NCI-H1417 (cell line): ENCODE results near the gene UTRN.

Experiments
- DNase-seq, 3 experiments: peaks; one replicate each; lab custom pipeline; 2025; lab: John Stamatoyannopoulos, UW

The UTRN gene

GRCh38 chr6:144314003-144314485, 28.9 kb downstream of the UTRN start:
- peak in 1 of 3 experiments; percentile 72 for DNase-seq

GRCh38 chr6:144314562-144314961, 29.4 kb downstream of the UTRN start:
- no peak for DNase-seq

- no peak for DNase-seq
Observed at GRCh38 chr6:144315226-144315980, 30.3 kb downstream of the UTRN start.

- no peak for DNase-seq
Observed at GRCh38 chr6:144315981-144316861, 31.1 kb downstream of the UTRN start.

GRCh38 chr6:144316862-144317195, 31.7 kb downstream of the UTRN start:
- no peak for DNase-seq

- DNase-seq: no peak
Observed at GRCh38 chr6:144317736-144318135, 32.6 kb downstream of the UTRN start.

- no peak for DNase-seq
Observed at GRCh38 chr6:144319211-144319610, 34.1 kb downstream of the UTRN start.

GRCh38 chr6:144320741-144321140, 35.6 kb downstream of the UTRN start:
- DNase-seq: peak; percentile 18 to 72 (median 45)

GRCh38 chr6:144321839-144322591, 36.9 kb downstream of the UTRN start:
- DNase-seq: peak in 1 of 3 experiments; percentile 49

- no peak for DNase-seq
Observed at GRCh38 chr6:144325232-144325631, 40.1 kb downstream of the UTRN start.

GRCh38 chr6:144326393-144326792, 41.3 kb downstream of the UTRN start:
- no peak for DNase-seq

- no peak for DNase-seq
Observed at GRCh38 chr6:144327081-144327480, 41.9 kb downstream of the UTRN start.

GRCh38 chr6:144330017-144330987, 45.2 kb downstream of the UTRN start:
- DNase-seq: peak in 2 of 3 experiments; percentile 50 to 73

GRCh38 chr6:144331491-144331969, 46.4 kb downstream of the UTRN start:
- DNase-seq: peak in 2 of 3 experiments; percentile 59 to 89

GRCh38 chr6:144332177-144332576, 47.0 kb downstream of the UTRN start:
- DNase-seq: no peak

- DNase-seq: peak in 1 of 3 experiments; percentile 57
Observed at GRCh38 chr6:144334150-144334708, 49.1 kb downstream of the UTRN start.
